HepG2 (cell line): ENCODE measurements around the gene GINS2. TPM values are rescaled to one million over a fixed set of nuclear protein-coding genes. Genes with fewer than 3 reads are reported as not detected.

Experiments used
- ATAC-seq: fragments of 200-7000 bp; cut with Tn5 transposase; 3 replicates; pipeline ENCODE4 v1.9.1; 2020; ENCODE audit warnings: mild to moderate bottlenecking, moderate library complexity
- BruUV-seq: library from RNA; stranded (reverse); fragments of 400-500 nt; replicated peaks from 2 replicates; lab custom pipeline; 2021; lab: Mats Ljungman, UMichigan
- CTCF ChIA-PET: fragments of 300-600 bp; formaldehyde crosslinking; extraction: SDS; loops from one replicate; lab custom pipeline; 2021; ENCODE audit warnings: low total read pairs, inconsistent platforms, low intra/inter-chr PET ratio; lab: Yijun Ruan, JAX
- POLR2A ChIA-PET: fragments of 350-600 bp; sonication (Branson Sonifier 250); formaldehyde crosslinking; loops from one replicate; lab custom pipeline; 2020; ENCODE audit warnings: antibody characterized with exemption, inconsistent platforms; lab: Yijun Ruan, JAX
- DNase-seq: peaks from one replicate; pipeline ENCODE4 v3.0.0-alpha.2; 2015; ENCODE audit warnings: low spot score
- FAIRE-seq: peaks from 3 replicates; lab custom pipeline; 2011; peaks lifted over from hg19 to GRCh38; lab: Jason Lieb, UNC
- H2AFZ ChIP-seq: one replicate; pipeline ENCODE4 v1.6.1; 2011; ENCODE audit warnings: low read length, inconsistent platforms
- H3K27ac ChIP-seq: fragments of 300-600 bp; 3 replicates; pipeline ENCODE4 v1.8.0; 2011; ENCODE audit warnings: mixed run types, mild to moderate bottlenecking, mixed read lengths, low read length, inconsistent platforms; ENCODE audit not compliant: insufficient read depth; ENCODE audit errors: extremely low read length
- H3K27me3 ChIP-seq, 2 experiments: fragments of 200-600 bp in 1 of 2; 2 replicates in 1 of 2; 3 replicates in 1 of 2; pipeline versions ENCODE4 v1.6.0 to v1.8.0; 2011; ENCODE audit warnings: low read length in 2 of 2, mild to moderate bottlenecking in 2 of 2, moderate library complexity in 2 of 2, inconsistent platforms in 1 of 2; ENCODE audit not compliant: insufficient read depth in 2 of 2, control insufficient read depth in 1 of 2
- H3K36me3 ChIP-seq, 2 experiments: fragments of 200-600 bp in 1 of 2; replicated peaks in 1 of 2; 2 replicates in 1 of 2; 3 replicates in 1 of 2; pipeline versions ENCODE4 v1.5.1 to v1.8.0; 2011; ENCODE audit warnings: low read length in 2 of 2, inconsistent platforms in 1 of 2; ENCODE audit not compliant: insufficient read depth in 2 of 2, control insufficient read depth in 1 of 2
- H3K4me1 ChIP-seq: 2 replicates; pipeline ENCODE4 v1.5.1; 2012; ENCODE audit warnings: low read length, inconsistent platforms; ENCODE audit not compliant: insufficient read depth
- H3K4me2 ChIP-seq: 2 replicates; pipeline ENCODE4 v1.6.0; 2011; ENCODE audit warnings: low read depth, low read length, inconsistent platforms
- H3K4me3 ChIP-seq, 3 experiments: fragments of 200-600 bp in 1 of 3; sonication (generic), shearing (Covaris generic) in 1 of 3; replicated peaks in 1 of 3; 2 replicates each; pipeline ENCODE4 v1.5.1; 2011 to 2016; ENCODE audit warnings: low read length in 3 of 3, inconsistent platforms in 2 of 3, low read depth in 2 of 3, mild to moderate bottlenecking in 2 of 3, control low read depth in 1 of 3, mixed read lengths in 1 of 3; ENCODE audit not compliant: insufficient read depth in 1 of 3
- H3K79me2 ChIP-seq: one replicate; pipeline ENCODE4 v1.6.1; 2011; ENCODE audit warnings: low read length, inconsistent platforms; ENCODE audit not compliant: insufficient read depth
- H3K9ac ChIP-seq: 2 replicates; pipeline ENCODE4 v1.6.0; 2011; ENCODE audit warnings: mild to moderate bottlenecking, low read depth, low read length, inconsistent platforms; ENCODE audit not compliant: insufficient read depth
- H3K9me3 ChIP-seq: 2 replicates; pipeline ENCODE4 v1.5.1; 2012; ENCODE audit warnings: mild to moderate bottlenecking, low read length
- H4K20me1 ChIP-seq: 2 replicates; pipeline ENCODE4 v1.6.0; 2011; ENCODE audit warnings: inconsistent platforms, mild to moderate bottlenecking, low read length, moderate library complexity; ENCODE audit not compliant: insufficient read depth
- ARID4A ChIP-seq: sonication (generic); formaldehyde crosslinking; IDR thresholded peaks from 2 replicates; pipeline ENCODE4 v1.5.0; 2020; ENCODE audit warnings: mild to moderate bottlenecking, missing genetic modification reagents, borderline replicate concordance
- ARNT ChIP-seq: fragments of 450-650 bp; IDR thresholded peaks from 2 replicates; pipeline ENCODE4 v1.6.1; 2017
- ATF3 ChIP-seq: sonication (generic); formaldehyde crosslinking; IDR thresholded peaks from 2 replicates; pipeline ENCODE4 v1.4.0; 2020; ENCODE audit warnings: missing genetic modification reagents
- FOXO4 ChIP-seq: sonication (generic); formaldehyde crosslinking; conservative IDR thresholded peaks from 2 replicates; pipeline ENCODE4 v1.8.1; 2023; ENCODE audit warnings: missing genetic modification reagents
- KDM1A ChIP-seq: IDR thresholded peaks from 2 replicates; pipeline ENCODE4 v1.6.1; 2016; ENCODE audit warnings: missing compliant biosample characterization
- MTA1 ChIP-seq: sonication (generic); formaldehyde crosslinking; IDR thresholded peaks from 2 replicates; pipeline ENCODE4 v1.4.0; 2020; ENCODE audit warnings: missing genetic modification reagents, mild to moderate bottlenecking, borderline replicate concordance
- MZF1 ChIP-seq: sonication (generic); formaldehyde crosslinking; IDR thresholded peaks from 2 replicates; pipeline ENCODE4 v1.8.1; 2023; ENCODE audit warnings: mild to moderate bottlenecking, missing genetic modification reagents, borderline replicate concordance
- NFIC ChIP-seq: IDR thresholded peaks from 2 replicates; pipeline ENCODE4 v1.6.1; 2012; ENCODE audit warnings: mild to moderate bottlenecking, low read length, inconsistent platforms
- NR2F2 ChIP-seq: IDR thresholded peaks from 2 replicates; pipeline ENCODE4 v1.6.1; 2012; ENCODE audit warnings: low read depth, inconsistent platforms, borderline replicate concordance
- PAWR ChIP-seq: sonication (generic); formaldehyde crosslinking; IDR thresholded peaks from 2 replicates; pipeline ENCODE4 v1.4.0; 2020; ENCODE audit warnings: missing genetic modification reagents, mild to moderate bottlenecking, borderline replicate concordance
- SP1 ChIP-seq, 2 experiments: fragments of 450-650 bp in 1 of 2; sonication (generic) in 1 of 2; formaldehyde crosslinking in 1 of 2; IDR thresholded peaks; 2 replicates each; pipeline versions ENCODE4 v1.4.0 to v1.6.1; 2016 to 2020; ENCODE audit warnings: missing genetic modification reagents in 1 of 2
- XBP1 ChIP-seq: sonication (generic); formaldehyde crosslinking; IDR thresholded peaks from 2 replicates; pipeline ENCODE4 v1.5.0; 2020; ENCODE audit warnings: missing genetic modification reagents
- ZBTB34 ChIP-seq: sonication (generic); formaldehyde crosslinking; IDR thresholded peaks from 2 replicates; pipeline ENCODE4 v1.8.0; 2022; ENCODE audit warnings: mild to moderate bottlenecking, missing genetic modification reagents
- ZC3H13 ChIP-seq: sonication (generic); formaldehyde crosslinking; IDR thresholded peaks from 2 replicates; pipeline ENCODE4 v1.8.1; 2023; ENCODE audit warnings: mild to moderate bottlenecking, missing genetic modification reagents, moderate library complexity
- ZNF12 ChIP-seq: sonication (generic); formaldehyde crosslinking; IDR thresholded peaks from 2 replicates; pipeline ENCODE4 v1.5.0; 2020; ENCODE audit warnings: missing genetic modification reagents
- ZNF549 ChIP-seq: sonication (generic); formaldehyde crosslinking; IDR thresholded peaks from 2 replicates; pipeline ENCODE4 v1.5.0; 2020; ENCODE audit warnings: missing genetic modification reagents
- ZNF550 ChIP-seq: sonication (generic); formaldehyde crosslinking; IDR thresholded peaks from 2 replicates; pipeline ENCODE4 v1.4.0; 2020; ENCODE audit warnings: mild to moderate bottlenecking, missing genetic modification reagents, borderline replicate concordance
- ZNF615 ChIP-seq: sonication (generic); formaldehyde crosslinking; IDR thresholded peaks from 2 replicates; pipeline ENCODE4 v1.5.0; 2020; ENCODE audit warnings: mild to moderate bottlenecking, missing genetic modification reagents, borderline replicate concordance
- ZNF678 ChIP-seq: sonication (generic); formaldehyde crosslinking; IDR thresholded peaks from 2 replicates; pipeline ENCODE4 v1.4.0; 2020; ENCODE audit warnings: mild to moderate bottlenecking, missing genetic modification reagents
- ZNF83 ChIP-seq: sonication (generic); formaldehyde crosslinking; IDR thresholded peaks from 2 replicates; pipeline ENCODE4 v1.4.0; 2020; ENCODE audit warnings: missing genetic modification reagents, mild to moderate bottlenecking, borderline replicate concordance
- WGBS: methylation state at CpG from one replicate; pipeline ENCODE4 v1.1.6; 2017; ENCODE audit warnings: low lambda C conversion rate; 5-methylcytosine and 5-hydroxymethylcytosine counted together
- in situ Hi-C: cut with HindIII; loops from 2 replicates; pipeline ENCODE4 v1.10.0; 2017; ENCODE audit warnings: low pct_unique_long_range_greater_than_20kb; ENCODE audit not compliant: extremely low pct_ligation_motif_present
- intact Hi-C: fragments of 100-400 bp; cut with micrococcal nuclease; formaldehyde crosslinking; loops from one replicate; pipeline ENCODE4 v1.10.0; 2022; ENCODE audit not compliant: unreplicated experiment
- polyA plus RNA-seq, 8 experiments: library from polyadenylated mRNA; depleted of rRNA in 3 of 8; stranded (reverse) in 7 of 8; unstranded in 1 of 8; fragments of >200 nt; fragmentation: Illumina TruSeq in 4 of 8; extraction: Trizol in 4 of 8; gene quantifications; 2 replicates each; pipeline versions ENCODE4 v1.2.1 to v1.2.3, GENCODE V29; 2011 to 2016; ENCODE audit warnings: low read depth in 4 of 8, missing spikeins in 1 of 8, mixed read lengths in 1 of 8; ENCODE audit not compliant: insufficient read depth in 1 of 8
- total RNA-seq, 5 experiments: library from RNA; depleted of rRNA; stranded (reverse); fragments of >200 nt; fragmentation: Illumina TruSeq; extraction: Trizol; gene quantifications; 2 replicates each; pipeline ENCODE4 v1.2.3, GENCODE V29; 2016; ENCODE audit warnings: low read depth in 1 of 5

GINS2 gene
- total and polyA plus RNA-seq, 2 of the 13 experiments (the other 11 are each of a cell fraction or from before 2014, with no cell fraction given), result 10.6 to 48.3 TPM

- no peak overlapping the region for H3K4me3 ChIP-seq
- no peaks in the 10 kb centered on the region for H3K79me2 ChIP-seq
- TF ChIP-seq NFIC (no peak), NR2F2 (no peak), ZNF615 (CRISPR knock-in tag) (no peak), ARNT (no peak), MZF1 (CRISPR knock-in tag) (no peak), FOXO4 (CRISPR knock-in tag) (no peak), KDM1A (CRISPR knock-in tag) (no peak), ZNF550 (CRISPR knock-in tag) (no peak), ZNF12 (CRISPR knock-in tag) (no peak), SP1 (IDR thresholded peaks at IDR 0.05) (no peak), SP1 (CRISPR knock-in tag; IDR thresholded peaks at IDR 0.05) (no peak), ZBTB34 (CRISPR knock-in tag) (no peak), ZNF678 (CRISPR knock-in tag) (no peak), ARID4A (CRISPR knock-in tag) (no peak), ZNF83 (no peak), MTA1 (CRISPR knock-in tag) (no peak), ATF3 (CRISPR knock-in tag) (no peak), ZNF549 (CRISPR knock-in tag) (no peak), ZC3H13 (CRISPR knock-in tag) (no peak), PAWR (CRISPR knock-in tag) (no peak), XBP1 (no peak)
- H3K36me3 ChIP-seq, result peaks cover 31 to 89% of the 10 kb centered on the region in 2 experiments
- no peak overlapping the region for H3K9ac ChIP-seq
- H3K9me3 ChIP-seq, result no peaks in the 10 kb centered on the region
- CTCF ChIA-PET, result interaction anchor here (2.4 kb wide), 1 partner anchor 43 kb away, joined by 18 read pairs; no protein-coding TSS in a partner anchor
- 96% methylated on average over 6 of the region's 6 CpGs for WGBS
- H3K4me2 ChIP-seq, result no peak overlapping the region
- H3K27ac ChIP-seq, result no peak overlapping the region
- intact Hi-C loops, result loop anchor here (1.0 kb wide), 1 partner anchor 43 kb away; no protein-coding TSS in a partner anchor
- POLR2A ChIA-PET, result no interaction called here
- no peaks in the 10 kb centered on the region; the same call in 1 of the 2 replicates for H4K20me1 ChIP-seq
- H2AFZ ChIP-seq, result no peak overlapping the region
- FAIRE-seq, result no peak
- ATAC-seq, result no peak
- no peaks in the 10 kb centered on the region for H3K27me3 ChIP-seq
- in situ Hi-C loops, result no loop called here
- H3K4me1 ChIP-seq, result no peaks in the 10 kb centered on the region
- no TSS peak for BruUV-seq
- no peak for DNase-seq
Measured at GRCh38 chr16:85674828-85675227, 13.9 kb downstream of the GINS2 start.
